ENCODE results near the gene TDRD12.
"Not testable (repeated sequence)": the region's sequence is repeated elsewhere in the genome, so short reads cannot be mapped to it uniquely, and the experiment has no call there.

The TDRD12 gene

GRCh38 chr19:32680986-32681385, 38.6 kb upstream of the TDRD12 start:
- Histone ChIP-seq H3K27ac (ENCODE audit: low read depth, low read length) (no peak overlapping the region), H3K27me3 (ENCODE audit: control insufficient read depth in 1 of 2, insufficient read depth in 2 of 2, low read length in 2 of 2) (peaks cover 0 to 11% of the 10 kb centered on the region in 2 donors), H3K9ac (ENCODE audit: low read length) (no peak overlapping the region), H3K4me1 (ENCODE audit: insufficient read depth, low read length) (no peaks in the 10 kb centered on the region), H3K36me3 (ENCODE audit: insufficient read depth, low read length) (no peaks in the 10 kb centered on the region), H3K9me3 (ENCODE audit: low read length) (no peaks in the 10 kb centered on the region), H3K4me3 (ENCODE audit: low read depth in 1 of 2, low read length in 2 of 2) (no peak overlapping the region)

- Histone ChIP-seq H3K9ac (ENCODE audit: low read length) (no peak overlapping the region), H3K4me1 (ENCODE audit: insufficient read depth, low read length) (no peaks in the 10 kb centered on the region), H3K27ac (ENCODE audit: low read depth, low read length) (no peak overlapping the region), H3K27me3 (ENCODE audit: control insufficient read depth in 1 of 2, insufficient read depth in 2 of 2, low read length in 2 of 2) (no peaks in the 10 kb centered on the region), H3K36me3 (ENCODE audit: insufficient read depth, low read length) (no peaks in the 10 kb centered on the region), H3K9me3 (ENCODE audit: low read length) (no peaks in the 10 kb centered on the region), H3K4me3 (ENCODE audit: low read depth in 1 of 2, low read length in 2 of 2) (no peak overlapping the region)
These were observed 37.2 kb upstream of the TDRD12 start for GRCh38 chr19:32682317-32682716.

GRCh38 chr19:32686847-32687475, 32.6 kb upstream of the TDRD12 start:
- Histone ChIP-seq H3K4me3 (ENCODE audit: low read depth in 1 of 2, low read length in 2 of 2) (no peak overlapping the region), H3K36me3 (ENCODE audit: insufficient read depth, low read length) (no peaks in the 10 kb centered on the region), H3K9me3 (ENCODE audit: low read length) (no peaks in the 10 kb centered on the region), H3K27ac (ENCODE audit: low read depth, low read length) (no peak overlapping the region), H3K4me1 (ENCODE audit: insufficient read depth, low read length) (peaks cover 8% of the 10 kb centered on the region), H3K9ac (ENCODE audit: low read length) (no peak overlapping the region), H3K27me3 (ENCODE audit: control insufficient read depth in 1 of 2, insufficient read depth in 2 of 2, low read length in 2 of 2) (no peaks in the 10 kb centered on the region)

DNA sequence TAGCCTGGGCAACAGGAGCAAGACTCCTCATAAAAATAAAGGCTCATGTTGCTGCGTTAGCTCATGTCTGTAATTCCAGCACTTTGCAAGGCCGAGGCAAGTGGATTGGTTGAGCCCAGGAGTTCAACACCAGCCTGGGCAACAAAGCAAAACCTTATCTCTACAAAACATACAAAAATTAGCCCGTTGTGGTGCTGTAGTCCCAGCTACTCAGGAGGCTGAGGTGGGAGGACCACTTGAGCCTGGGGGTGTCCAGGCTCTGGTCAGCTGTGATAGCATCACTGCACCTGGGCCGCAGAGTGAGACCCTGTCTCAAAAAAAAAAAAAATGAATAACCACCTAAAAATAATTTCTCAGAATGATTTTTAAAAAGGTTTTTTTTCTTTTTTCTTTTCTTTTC, 31.9 kb upstream of the TDRD12 start:
- H3K4me1 ChIP-seq (ENCODE audit: insufficient read depth, low read length) = peaks cover 10% of the 10 kb centered on the region
- H3K36me3 ChIP-seq (ENCODE audit: insufficient read depth, low read length) = no peaks in the 10 kb centered on the region
- no peak overlapping the region for H3K27ac ChIP-seq (ENCODE audit: low read depth, low read length)
- H3K9ac ChIP-seq (ENCODE audit: low read length) = no peak overlapping the region
- H3K4me3 ChIP-seq (ENCODE audit: low read depth in 1 of 2, low read length in 2 of 2) = no peak overlapping the region
- no peaks in the 10 kb centered on the region for H3K9me3 ChIP-seq (ENCODE audit: low read length)
- H3K27me3 ChIP-seq (ENCODE audit: control insufficient read depth in 1 of 2, insufficient read depth in 2 of 2, low read length in 2 of 2) = no peaks in the 10 kb centered on the region

- H3K27ac ChIP-seq (ENCODE audit: low read depth, low read length) = no peak overlapping the region
- no peak overlapping the region for H3K4me3 ChIP-seq (ENCODE audit: low read depth in 1 of 2, low read length in 2 of 2)
- H3K9me3 ChIP-seq (ENCODE audit: low read length) = no peaks in the 10 kb centered on the region
- H3K9ac ChIP-seq (ENCODE audit: low read length) = no peak overlapping the region
- no peaks in the 10 kb centered on the region for H3K27me3 ChIP-seq (ENCODE audit: control insufficient read depth in 1 of 2, insufficient read depth in 2 of 2, low read length in 2 of 2)
- H3K4me1 ChIP-seq (ENCODE audit: insufficient read depth, low read length) = peaks cover 17% of the 10 kb centered on the region
- no peaks in the 10 kb centered on the region for H3K36me3 ChIP-seq (ENCODE audit: insufficient read depth, low read length)
These were observed 31.3 kb upstream of the TDRD12 start for GRCh38 chr19:32688311-32688710.

GRCh38 chr19:32691291-32691951, 28.1 kb upstream of the TDRD12 start, which contains the start of gene NUDT19:
Gene NUDT19 (plus strand): TSS chr19:32691821. CDS start chr19:32691961, 140 bp downstream.
- Histone ChIP-seq H3K36me3 (ENCODE audit: insufficient read depth, low read length) (no peaks in the 10 kb centered on the region), H3K9ac (ENCODE audit: low read length) (peak within 1 kb of the TSS; percentile 30), H3K4me1 (ENCODE audit: insufficient read depth, low read length) (peaks cover 28% of the 10 kb centered on the region), H3K9me3 (ENCODE audit: low read length) (no peaks in the 10 kb centered on the region), H3K4me3 (ENCODE audit: low read depth in 1 of 2, low read length in 2 of 2) (peak within 1 kb of the TSS; percentile 58 to 72), H3K27ac (ENCODE audit: low read depth, low read length) (peak within 1 kb of the TSS; percentile 45), H3K27me3 (ENCODE audit: control insufficient read depth in 1 of 2, insufficient read depth in 2 of 2, low read length in 2 of 2) (no peaks in the 10 kb centered on the region)

DNA sequence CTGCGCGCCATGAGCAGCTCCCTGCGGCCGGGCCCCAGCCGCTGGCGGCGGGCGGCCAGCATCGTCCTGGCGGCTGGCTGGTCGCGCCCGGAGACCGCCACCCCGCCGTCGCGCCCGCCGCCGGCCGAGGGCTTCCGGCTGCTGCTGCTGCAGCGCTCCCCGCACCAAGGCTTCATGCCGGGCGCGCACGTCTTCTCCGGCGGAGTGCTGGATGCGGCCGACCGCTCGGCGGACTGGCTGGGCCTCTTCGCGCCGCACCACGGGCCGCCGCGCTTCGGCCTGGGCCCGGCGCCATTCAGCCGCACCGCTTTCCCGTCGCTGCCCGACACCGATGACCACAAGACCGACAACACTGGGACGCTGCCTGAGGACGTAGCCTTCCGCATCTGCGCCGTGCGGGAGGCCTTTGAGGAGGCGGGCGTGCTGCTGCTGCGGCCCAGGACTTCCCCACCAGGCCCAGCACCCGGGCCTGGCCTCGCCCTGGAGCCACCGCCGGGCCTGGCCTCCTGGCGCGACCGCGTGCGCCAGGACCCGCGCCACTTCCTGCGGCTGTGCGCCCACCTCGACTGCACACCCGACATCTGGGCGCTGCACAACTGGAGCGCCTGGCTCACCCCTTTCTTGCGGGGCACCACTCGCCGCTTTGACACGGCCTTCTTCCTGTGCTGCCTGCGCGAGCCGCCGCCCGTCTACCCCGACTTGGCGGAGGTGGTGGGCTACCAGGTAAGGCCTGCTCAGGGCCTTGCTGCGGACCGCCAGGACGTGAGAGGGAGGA, 27.4 kb upstream of the TDRD12 start:
- peak overlapping the region; percentile 45 for H3K27ac ChIP-seq (ENCODE audit: low read depth, low read length)
- no peaks in the 10 kb centered on the region for H3K36me3 ChIP-seq (ENCODE audit: insufficient read depth, low read length)
- peaks cover 28% of the 10 kb centered on the region for H3K4me1 ChIP-seq (ENCODE audit: insufficient read depth, low read length)
- peak overlapping the region; percentile 4 for H3K9ac ChIP-seq (ENCODE audit: low read length)
- peak overlapping the region; percentile 58 to 72 for H3K4me3 ChIP-seq (ENCODE audit: low read depth in 1 of 2, low read length in 2 of 2)
- no peaks in the 10 kb centered on the region for H3K9me3 ChIP-seq (ENCODE audit: low read length)
- no peaks in the 10 kb centered on the region for H3K27me3 ChIP-seq (ENCODE audit: control insufficient read depth in 1 of 2, insufficient read depth in 2 of 2, low read length in 2 of 2)

- peak overlapping the region; percentile 27 for H3K27ac ChIP-seq (ENCODE audit: low read depth, low read length)
- peaks cover 28% of the 10 kb centered on the region for H3K4me1 ChIP-seq (ENCODE audit: insufficient read depth, low read length)
- H3K9me3 ChIP-seq (ENCODE audit: low read length) = no peaks in the 10 kb centered on the region
- H3K4me3 ChIP-seq (ENCODE audit: low read depth in 1 of 2, low read length in 2 of 2) = peak overlapping the region; percentile 58 to 72
- H3K27me3 ChIP-seq (ENCODE audit: control insufficient read depth in 1 of 2, insufficient read depth in 2 of 2, low read length in 2 of 2) = no peaks in the 10 kb centered on the region
- H3K36me3 ChIP-seq (ENCODE audit: insufficient read depth, low read length) = peaks cover 4% of the 10 kb centered on the region
- H3K9ac ChIP-seq (ENCODE audit: low read length) = peak overlapping the region; percentile 4
These were observed 26.9 kb upstream of the TDRD12 start for GRCh38 chr19:32692727-32693061.

GRCh38 chr19:32693151-32694108, 26.1 kb upstream of the TDRD12 start:
- not testable (repeated sequence) for H3K9ac ChIP-seq (ENCODE audit: low read length); H3K36me3 ChIP-seq (ENCODE audit: insufficient read depth, low read length); H3K9me3 ChIP-seq (ENCODE audit: low read length); H3K27me3 ChIP-seq (ENCODE audit: control insufficient read depth in 1 of 2, insufficient read depth in 2 of 2, low read length in 2 of 2); H3K27ac ChIP-seq (ENCODE audit: low read depth, low read length)
- Histone ChIP-seq H3K4me3 (ENCODE audit: low read depth in 1 of 2, low read length in 2 of 2) (peak overlapping the region; percentile 58 to 72), H3K4me1 (ENCODE audit: insufficient read depth, low read length) (peaks cover 28% of the 10 kb centered on the region)

GRCh38 chr19:32694316-32694715, 25.3 kb upstream of the TDRD12 start:
- peaks cover 28% of the 10 kb centered on the region for H3K4me1 ChIP-seq (ENCODE audit: insufficient read depth, low read length)
- not testable (repeated sequence) for H3K27me3 ChIP-seq (ENCODE audit: control insufficient read depth in 1 of 2, insufficient read depth in 2 of 2, low read length in 2 of 2); H3K36me3 ChIP-seq (ENCODE audit: insufficient read depth, low read length); H3K9ac ChIP-seq (ENCODE audit: low read length); H3K27ac ChIP-seq (ENCODE audit: low read depth, low read length); H3K4me3 ChIP-seq (ENCODE audit: low read depth in 1 of 2, low read length in 2 of 2); H3K9me3 ChIP-seq (ENCODE audit: low read length)

DNA sequence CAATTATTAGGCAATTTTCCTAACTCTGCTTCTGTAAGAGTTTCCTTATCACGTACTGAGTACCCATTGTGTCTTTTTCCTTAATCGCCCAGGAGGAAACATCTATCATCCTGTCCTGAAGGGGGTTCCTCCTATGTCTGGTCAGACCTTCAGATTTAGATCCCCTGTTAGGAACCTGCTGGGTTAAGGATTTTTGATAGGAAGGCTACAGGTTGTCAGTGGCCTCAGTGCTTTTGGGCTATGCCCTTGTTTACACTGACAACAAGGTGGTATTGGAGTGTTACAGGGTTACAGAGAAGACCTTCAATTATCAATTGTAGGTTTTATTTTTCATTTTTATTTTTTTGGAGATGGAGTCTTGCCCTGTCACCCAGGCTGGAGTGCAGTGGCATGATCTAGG, 24.7 kb upstream of the TDRD12 start:
- H3K9me3 ChIP-seq (ENCODE audit: low read length); H3K27me3 ChIP-seq (ENCODE audit: control insufficient read depth in 1 of 2, insufficient read depth in 2 of 2, low read length in 2 of 2); H3K9ac ChIP-seq (ENCODE audit: low read length); H3K4me3 ChIP-seq (ENCODE audit: low read depth in 1 of 2, low read length in 2 of 2); H3K27ac ChIP-seq (ENCODE audit: low read depth, low read length): not testable (repeated sequence)
- Histone ChIP-seq H3K4me1 (ENCODE audit: insufficient read depth, low read length) (peaks cover 28% of the 10 kb centered on the region), H3K36me3 (ENCODE audit: insufficient read depth, low read length) (peaks cover 11% of the 10 kb centered on the region)

Measured in muscle layer of colon (tissue), 2 donors.